Smooth muscle cell (in vitro differentiated cells): ENCODE data around the gene SMIM10L1. TPM values are rescaled to one million over a fixed set of nuclear protein-coding genes. Genes with fewer than 3 reads are reported as not detected.

Experiments
- polyA plus RNA-seq: library from polyadenylated mRNA; unstranded; fragments of >200 nt; fragmentation: Nextera tagmentation; extraction: Ambion mirVana; gene quantifications from 2 replicates; pipeline ENCODE4 v1.2.1, GENCODE V29; 2016
- total RNA-seq: library from RNA; depleted of rRNA; stranded (reverse); fragments of >200 nt; gene quantifications from 2 replicates; pipeline ENCODE4 v1.2.3, GENCODE V29; 2014

SMIM10L1 gene
- total and polyA plus RNA-seq, 2 experiments from 2014 or later: 9.5 to 11.1 TPM

Other genes with a start within 250 kb of the SMIM10L1 start
- gene PRH2, start 242.0 kb upstream of the SMIM10L1 start, total RNA-seq: not detected in 2 replicates
- gene PRH2, start 242.0 kb upstream of the SMIM10L1 start, polyA plus RNA-seq: 0.33 TPM in 1 of 2 replicates, not detected in the other
- 5.8 and 7.1 TPM in 2 replicates for gene TAS2R14, start 231.9 kb upstream of the SMIM10L1 start, total RNA-seq
- 1.2 and 2.5 TPM in 2 replicates for gene TAS2R14, start 231.9 kb upstream of the SMIM10L1 start, polyA plus RNA-seq
- gene TAS2R50, start 184.3 kb upstream of the SMIM10L1 start, total RNA-seq: 1.8 and 6.3 TPM in 2 replicates
- gene TAS2R50, start 184.3 kb upstream of the SMIM10L1 start, polyA plus RNA-seq: 0.78 TPM in 1 of 2 replicates, not detected in the other
- 1.4 and 5.6 TPM in 2 replicates for gene TAS2R20, start 172.9 kb upstream of the SMIM10L1 start, total RNA-seq
- not detected in 2 replicates for gene TAS2R20, start 172.9 kb upstream of the SMIM10L1 start, polyA plus RNA-seq
- gene TAS2R19, start 148.6 kb upstream of the SMIM10L1 start, total RNA-seq: 2.3 and 3.8 TPM in 2 replicates
- gene TAS2R19, start 148.6 kb upstream of the SMIM10L1 start, polyA plus RNA-seq: 0.24 and 0.26 TPM in 2 replicates
- gene TAS2R31, start 139.8 kb upstream of the SMIM10L1 start, total RNA-seq: 4.1 and 5.7 TPM in 2 replicates
- not detected in 2 replicates for gene TAS2R31, start 139.8 kb upstream of the SMIM10L1 start, polyA plus RNA-seq
- gene TAS2R46, start 108.9 kb upstream of the SMIM10L1 start, total RNA-seq: 3.6 and 5.2 TPM in 2 replicates
- not detected in 2 replicates for gene TAS2R46, start 108.9 kb upstream of the SMIM10L1 start, polyA plus RNA-seq
- 0.45 TPM in 1 of 2 replicates, not detected in the other for gene TAS2R43, start 78.9 kb upstream of the SMIM10L1 start, total RNA-seq
- 0.35 TPM in 1 of 2 replicates, not detected in the other for gene TAS2R43, start 78.9 kb upstream of the SMIM10L1 start, polyA plus RNA-seq
- 2.2 and 3.9 TPM in 2 replicates for gene TAS2R30, start 36.5 kb upstream of the SMIM10L1 start, total RNA-seq
- not detected in 2 replicates for gene TAS2R30, start 36.5 kb upstream of the SMIM10L1 start, polyA plus RNA-seq
- gene TAS2R42, start 15.7 kb downstream of the SMIM10L1 start, total RNA-seq: not detected in 2 replicates
- not detected in 2 replicates for gene TAS2R42, start 15.7 kb downstream of the SMIM10L1 start, polyA plus RNA-seq
- not detected in 2 replicates for gene PRB3, start 98.5 kb downstream of the SMIM10L1 start, total RNA-seq
- gene PRB3, start 98.5 kb downstream of the SMIM10L1 start, polyA plus RNA-seq: 0.19 and 0.43 TPM in 2 replicates
- not detected in 2 replicates for gene PRB4, start 139.2 kb downstream of the SMIM10L1 start, total RNA-seq
- gene PRB4, start 139.2 kb downstream of the SMIM10L1 start, polyA plus RNA-seq: not detected in 2 replicates
- gene PRB2, start 224.4 kb downstream of the SMIM10L1 start, total RNA-seq: 0.94 TPM in 1 of 2 replicates, not detected in the other
- gene PRB2, start 224.4 kb downstream of the SMIM10L1 start, polyA plus RNA-seq: 1.2 TPM in 1 of 2 replicates, not detected in the other